OCI-LY7 (cell line): ENCODE results near the gene NSD1. TPM values are rescaled to one million over a fixed set of nuclear protein-coding genes. Genes with fewer than 3 reads are reported as not detected.

Source experiments
- BruUV-seq: library from RNA; stranded (reverse); fragments of 400-500 nt; replicated peaks from 2 replicates; lab custom pipeline; 2021; lab: Mats Ljungman, UMichigan
- CTCF ChIA-PET: fragments of 300-600 bp; sonication (Branson Sonifier 250); formaldehyde crosslinking; loops from one replicate; lab custom pipeline; 2022; ENCODE audit warnings: antibody characterized with exemption; ENCODE audit not compliant: unreplicated experiment; lab: Charles Lee
- POLR2A ChIA-PET: fragments of 300-600 bp; sonication (Branson Sonifier 250); formaldehyde crosslinking; loops from one replicate; lab custom pipeline; 2022; ENCODE audit warnings: antibody characterized with exemption; lab: Charles Lee
- DNase-seq: peaks from one replicate; pipeline ENCODE4 v3.0.0-alpha.2; 2015; ENCODE audit warnings: low spot score
- H2AFZ ChIP-seq: fragments of 200-600 bp; sonication (generic), shearing (Covaris generic); 2 replicates; pipeline ENCODE4 v1.6.1; 2014; ENCODE audit warnings: mild to moderate bottlenecking, antibody characterized with exemption, low read length, moderate library complexity
- H3K27ac ChIP-seq: fragments of 200-600 bp; sonication (generic); 2 replicates; pipeline ENCODE4 v1.5.1; 2014; ENCODE audit warnings: mixed run types, low read depth, mild to moderate bottlenecking, moderate library complexity, low read length, inconsistent platforms; ENCODE audit not compliant: poor library complexity, severe bottlenecking
- H3K36me3 ChIP-seq: fragments of 200-600 bp; sonication (generic); 2 replicates; pipeline ENCODE4 v1.6.1; 2014; ENCODE audit warnings: mild to moderate bottlenecking, antibody characterized with exemption, low read length, moderate library complexity, mixed read lengths; ENCODE audit not compliant: insufficient read depth
- H3K4me1 ChIP-seq: fragments of 200-600 bp; sonication (generic); 2 replicates; pipeline ENCODE4 v1.5.1; 2014; ENCODE audit warnings: mild to moderate bottlenecking, low read length; ENCODE audit not compliant: insufficient read depth, poor library complexity, severe bottlenecking
- H3K4me2 ChIP-seq: fragments of 200-600 bp; sonication (generic); 2 replicates; pipeline ENCODE4 v1.6.1; 2014; ENCODE audit warnings: mild to moderate bottlenecking, low read length
- H3K4me3 ChIP-seq: fragments of 200-600 bp; sonication (generic); 2 replicates; pipeline ENCODE4 v1.5.1; 2014; ENCODE audit warnings: mild to moderate bottlenecking, low read depth, low read length; ENCODE audit not compliant: poor library complexity, severe bottlenecking
- H3K79me2 ChIP-seq: fragments of 200-600 bp; sonication (generic); 2 replicates; pipeline ENCODE4 v1.6.1; 2016; ENCODE audit warnings: low read depth, mild to moderate bottlenecking, low read length, moderate library complexity, mixed read lengths; ENCODE audit not compliant: insufficient read depth
- H3K9me2 ChIP-seq: fragments of 200-600 bp; sonication (generic); 2 replicates; pipeline ENCODE4 v1.6.1; 2016; ENCODE audit warnings: mild to moderate bottlenecking, low read length, mixed read lengths; ENCODE audit not compliant: insufficient read depth
- H3K9me3 ChIP-seq: fragments of 200-600 bp; sonication (generic); 2 replicates; pipeline ENCODE4 v1.6.1; 2014; ENCODE audit warnings: mild to moderate bottlenecking, mixed run types, low read length, mixed read lengths
- H4K20me1 ChIP-seq: fragments of 200-600 bp; sonication (generic); 2 replicates; pipeline ENCODE4 v1.6.1; 2014; ENCODE audit warnings: mild to moderate bottlenecking, antibody characterized with exemption, low read length, moderate library complexity, mixed read lengths; ENCODE audit not compliant: insufficient read depth
- CTCF ChIP-seq: fragments of 200-600 bp; sonication (generic); conservative IDR thresholded peaks from 2 replicates; pipeline ENCODE4 v1.5.1; 2014; ENCODE audit warnings: mild to moderate bottlenecking, antibody characterized with exemption, low read length, moderate library complexity, mixed read lengths
- EZH2phosphoT487 ChIP-seq: fragments of 200-600 bp; sonication (generic); IDR thresholded peaks from 2 replicates; pipeline ENCODE4 v1.6.1; 2018; ENCODE audit warnings: low read depth, borderline replicate concordance, mild to moderate bottlenecking, mixed run types, antibody characterized with exemption, low read length, moderate library complexity, mixed read lengths
- intact Hi-C: fragments of 100-400 bp; cut with micrococcal nuclease; formaldehyde crosslinking; loops from one replicate; pipeline ENCODE4 v1.10.0; 2022; ENCODE audit not compliant: unreplicated experiment
- total RNA-seq, 2 experiments: library from RNA; depleted of rRNA in 1 of 2; stranded (reverse); fragments of >200 nt in 1 of 2; shearing (Covaris generic) in 1 of 2; gene quantifications; 2 replicates each; pipeline ENCODE4 v1.2.3, GENCODE V29; 2014 to 2022

NSD1 gene
- total RNA-seq, 2 experiments from 2014 or later, result 64.3 to 142 TPM

GRCh38 chr5:177307544-177308363 lies 174.2 kb downstream of the NSD1 start:
- peaks cover 39% of the 10 kb centered on the region for H3K79me2 ChIP-seq
- intact Hi-C loops, result loop anchor here (10.0 kb wide), 1 partner anchor 313 kb away; no protein-coding TSS in a partner anchor
- H3K4me2 ChIP-seq, result peak overlapping the region; percentile 69
- no peaks in the 10 kb centered on the region for H3K9me3 ChIP-seq
- no peak overlapping the region for H2AFZ ChIP-seq
- H4K20me1 ChIP-seq, result peaks cover 29% of the 10 kb centered on the region
- H3K9me2 ChIP-seq, result no peaks in the 10 kb centered on the region
- peaks cover 63% of the 10 kb centered on the region for H3K4me1 ChIP-seq
- peak overlapping the region; percentile 50 for H3K4me3 ChIP-seq
- POLR2A ChIA-PET, result interaction anchor here (0.6 to 1.2 kb wide), 3 partner anchors 11 to 197 kb away, joined by 3 to 4 read pairs (median 3); no protein-coding TSS in a partner anchor
- CTCF ChIA-PET, result interaction anchor here (0.5 to 0.9 kb wide), 2 partner anchors 118 to 179 kb away, joined by 3 to 5 read pairs; no protein-coding TSS in a partner anchor
- TSS peak; percentile 29 for BruUV-seq
- H3K27ac ChIP-seq, result peak overlapping the region; percentile 92
- peak; percentile 62 for DNase-seq
- TF ChIP-seq CTCF (no peak), EZH2phosphoT487 (no peak)
- peaks cover 64% of the 10 kb centered on the region for H3K36me3 ChIP-seq

- H3K9me2 ChIP-seq, result no peaks in the 10 kb centered on the region
- CTCF ChIA-PET, result interaction anchor here (0.5 to 0.9 kb wide), 4 partner anchors 12 to 180 kb away, joined by 3 to 5 read pairs (median 4); no protein-coding TSS in a partner anchor
- peak overlapping the region; percentile 86 for H3K4me2 ChIP-seq
- no peak overlapping the region for H3K4me3 ChIP-seq
- BruUV-seq, result no TSS peak
- H2AFZ ChIP-seq, result no peak overlapping the region
- H3K27ac ChIP-seq, result peak overlapping the region; percentile 92
- H3K36me3 ChIP-seq, result peaks cover 64% of the 10 kb centered on the region
- no peak for DNase-seq
- peaks cover 71% of the 10 kb centered on the region for H3K4me1 ChIP-seq
- TF ChIP-seq CTCF (no peak), EZH2phosphoT487 (no peak)
- intact Hi-C loops, result loop anchor here (10.0 kb wide), 1 partner anchor 314 kb away; no protein-coding TSS in a partner anchor
- H4K20me1 ChIP-seq, result peaks cover 29% of the 10 kb centered on the region
- H3K79me2 ChIP-seq, result peaks cover 36% of the 10 kb centered on the region
- POLR2A ChIA-PET, result interaction anchor here (0.6 to 1.2 kb wide), 4 partner anchors 10 to 198 kb away, joined by 3 to 4 read pairs (median 4); no protein-coding TSS in a partner anchor
- no peaks in the 10 kb centered on the region for H3K9me3 ChIP-seq
Measured at GRCh38 chr5:177308740-177309139, 175.2 kb downstream of the NSD1 start.
